Hippocampal formation (tissue), 2 donors: ENCODE results near the gene S1PR5.

Experiments
- DNase-seq, 2 donors: peaks; one replicate each; lab custom pipeline; 2025; lab: John Stamatoyannopoulos, UW

Gene S1PR5

DNA sequence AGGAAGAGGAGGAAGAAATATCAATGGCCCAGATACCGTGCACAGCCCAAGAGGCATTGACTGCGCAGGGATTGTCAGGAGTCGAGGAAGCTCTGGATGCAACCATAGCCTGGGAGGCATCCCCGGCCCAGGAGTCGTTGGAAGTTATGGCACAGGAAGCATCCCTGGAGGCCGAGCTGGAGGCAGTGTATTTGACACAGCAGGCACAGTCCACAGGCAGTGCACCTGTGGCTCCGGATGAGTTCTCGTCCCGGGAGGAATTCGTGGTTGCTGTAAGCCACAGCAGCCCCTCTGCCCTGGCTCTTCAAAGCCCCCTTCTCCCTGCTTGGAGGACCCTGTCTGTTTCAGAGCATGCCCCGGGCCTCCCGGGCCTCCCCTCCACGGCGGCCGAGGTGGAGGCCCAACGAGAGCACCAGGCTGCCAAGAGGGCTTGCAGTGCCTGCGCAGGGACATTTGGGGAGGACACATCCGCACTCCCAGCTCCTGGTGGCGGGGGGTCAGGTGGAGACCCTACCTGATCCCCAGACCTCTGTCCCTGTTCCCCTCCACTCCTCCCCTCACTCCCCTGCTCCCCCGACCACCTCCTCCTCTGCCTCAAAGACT is 50.0 kb downstream of the S1PR5 start:
- DNase-seq = no peak

- DNase-seq = no peak
Measured at GRCh38 chr19:10464456-10464855, 52.8 kb downstream of the S1PR5 start.
